PC-3 (cell line): ENCODE data around the gene HGS.

Experiments
- EZH2 ChIP-seq: fragments of 300-600 bp; sonication (generic); IDR thresholded peaks from one replicate; pipeline ENCODE4 v1.6.1; 2017; ENCODE audit warnings: antibody characterized with exemption, mild to moderate bottlenecking, low read length; ENCODE audit not compliant: unreplicated experiment
- TF ChIP-seq, protein P1 (sequence below): fragments of 300-600 bp; sonication (generic); conservative IDR thresholded peaks from 2 replicates; pipeline ENCODE4 v1.5.1; 2017; ENCODE audit warnings: antibody characterized with exemption, low read depth, mild to moderate bottlenecking, low read length

GRCh38 chr17:81695211-81695610 is 11.4 kb downstream of the HGS start:
- TF ChIP-seq, protein P1, sequence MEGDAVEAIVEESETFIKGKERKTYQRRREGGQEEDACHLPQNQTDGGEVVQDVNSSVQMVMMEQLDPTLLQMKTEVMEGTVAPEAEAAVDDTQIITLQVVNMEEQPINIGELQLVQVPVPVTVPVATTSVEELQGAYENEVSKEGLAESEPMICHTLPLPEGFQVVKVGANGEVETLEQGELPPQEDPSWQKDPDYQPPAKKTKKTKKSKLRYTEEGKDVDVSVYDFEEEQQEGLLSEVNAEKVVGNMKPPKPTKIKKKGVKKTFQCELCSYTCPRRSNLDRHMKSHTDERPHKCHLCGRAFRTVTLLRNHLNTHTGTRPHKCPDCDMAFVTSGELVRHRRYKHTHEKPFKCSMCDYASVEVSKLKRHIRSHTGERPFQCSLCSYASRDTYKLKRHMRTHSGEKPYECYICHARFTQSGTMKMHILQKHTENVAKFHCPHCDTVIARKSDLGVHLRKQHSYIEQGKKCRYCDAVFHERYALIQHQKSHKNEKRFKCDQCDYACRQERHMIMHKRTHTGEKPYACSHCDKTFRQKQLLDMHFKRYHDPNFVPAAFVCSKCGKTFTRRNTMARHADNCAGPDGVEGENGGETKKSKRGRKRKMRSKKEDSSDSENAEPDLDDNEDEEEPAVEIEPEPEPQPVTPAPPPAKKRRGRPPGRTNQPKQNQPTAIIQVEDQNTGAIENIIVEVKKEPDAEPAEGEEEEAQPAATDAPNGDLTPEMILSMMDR = no peak
- no peak for TF ChIP-seq EZH2
